Measurements from ENCODE around the gene TCERG1L.
"Not testable (repeated sequence)": the region's sequence is repeated elsewhere in the genome, so short reads cannot be mapped to it uniquely, and the experiment has no call there.

TCERG1L gene

DNA sequence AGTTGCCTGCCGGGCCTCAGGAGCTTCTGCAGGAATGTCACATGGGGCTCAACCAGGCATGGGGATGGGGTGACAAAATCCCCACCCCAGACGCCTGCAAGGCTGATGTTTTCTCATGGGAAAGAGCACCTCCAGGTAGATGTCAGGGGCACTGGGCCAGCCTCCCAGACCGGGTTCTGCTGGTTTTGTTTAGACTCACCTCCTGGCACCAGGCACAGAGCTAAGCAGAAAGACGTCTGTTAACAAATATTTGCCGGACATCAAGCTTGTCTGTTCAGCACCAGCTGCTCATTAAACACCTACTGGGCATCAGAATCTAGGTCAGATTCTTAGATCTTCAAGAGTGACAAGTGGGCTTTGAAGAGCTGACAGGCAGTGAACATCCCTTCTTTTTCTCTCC lies 34.9 kb upstream of the TCERG1L start:
- no peaks in the 10 kb centered on the region for H3K36me3 ChIP-seq (ENCODE audit: control insufficient read depth in 1 of 2, insufficient read depth in 2 of 2, low read length in 2 of 2)
- no peaks in the 10 kb centered on the region for H3K9me3 ChIP-seq (ENCODE audit: control insufficient read depth in 1 of 2, low read length in 2 of 2)
- H3K4me3 ChIP-seq (ENCODE audit: low read depth in 1 of 2, low read length in 2 of 2) = no peak overlapping the region
- no peaks in the 10 kb centered on the region for H3K27me3 ChIP-seq (ENCODE audit: control insufficient read depth in 1 of 2, insufficient read depth in 2 of 2, low read length in 2 of 2)
- no peaks in the 10 kb centered on the region for H3K4me1 ChIP-seq (ENCODE audit: control insufficient read depth in 1 of 2, insufficient read depth in 2 of 2, low read length in 2 of 2)
- H3K27ac ChIP-seq (ENCODE audit: low read depth, low read length) = no peak overlapping the region
- H3K9ac ChIP-seq (ENCODE audit: low read depth in 1 of 2, low read length in 2 of 2) = no peak overlapping the region

DNA sequence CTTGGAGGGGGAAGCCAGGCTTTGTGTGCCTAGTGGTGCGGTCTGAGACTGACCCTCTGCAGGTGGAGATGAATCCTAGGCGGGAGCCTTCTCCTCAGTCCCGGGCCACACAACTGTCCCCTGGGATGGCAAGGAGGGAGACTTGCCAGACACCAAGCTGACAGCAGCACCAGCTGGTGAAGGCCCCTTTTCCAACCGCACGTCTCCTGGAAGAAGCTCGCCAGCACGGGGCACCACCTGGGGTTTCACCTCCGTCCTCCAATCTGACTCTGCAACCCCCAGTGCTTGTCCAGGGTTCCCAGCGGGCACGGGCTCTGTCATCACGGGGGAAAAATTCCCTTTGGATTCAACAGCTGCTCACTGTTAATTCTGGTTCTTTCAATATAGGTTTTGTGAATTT lies 34.2 kb upstream of the TCERG1L start:
- Histone ChIP-seq H3K9ac (ENCODE audit: low read depth in 1 of 2, low read length in 2 of 2) (no peak overlapping the region), H3K4me3 (ENCODE audit: low read depth in 1 of 2, low read length in 2 of 2) (no peak overlapping the region), H3K27ac (ENCODE audit: low read depth, low read length) (no peak overlapping the region), H3K36me3 (ENCODE audit: control insufficient read depth in 1 of 2, insufficient read depth in 2 of 2, low read length in 2 of 2) (no peaks in the 10 kb centered on the region), H3K27me3 (ENCODE audit: control insufficient read depth in 1 of 2, insufficient read depth in 2 of 2, low read length in 2 of 2) (no peaks in the 10 kb centered on the region), H3K4me1 (ENCODE audit: control insufficient read depth in 1 of 2, insufficient read depth in 2 of 2, low read length in 2 of 2) (no peaks in the 10 kb centered on the region), H3K9me3 (ENCODE audit: control insufficient read depth in 1 of 2, low read length in 2 of 2) (no peaks in the 10 kb centered on the region)

- Histone ChIP-seq H3K27ac (ENCODE audit: low read depth, low read length) (no peak overlapping the region), H3K4me1 (ENCODE audit: control insufficient read depth in 1 of 2, insufficient read depth in 2 of 2, low read length in 2 of 2) (no peaks in the 10 kb centered on the region), H3K27me3 (ENCODE audit: control insufficient read depth in 1 of 2, insufficient read depth in 2 of 2, low read length in 2 of 2) (no peaks in the 10 kb centered on the region), H3K4me3 (ENCODE audit: low read depth in 1 of 2, low read length in 2 of 2) (no peak overlapping the region), H3K36me3 (ENCODE audit: control insufficient read depth in 1 of 2, insufficient read depth in 2 of 2, low read length in 2 of 2) (no peaks in the 10 kb centered on the region), H3K9me3 (ENCODE audit: control insufficient read depth in 1 of 2, low read length in 2 of 2) (no peaks in the 10 kb centered on the region), H3K9ac (ENCODE audit: low read depth in 1 of 2, low read length in 2 of 2) (no peak overlapping the region)
Measured at GRCh38 chr10:131344747-131345146, 33.2 kb upstream of the TCERG1L start.

- H3K4me1 ChIP-seq (ENCODE audit: control insufficient read depth in 1 of 2, insufficient read depth in 2 of 2, low read length in 2 of 2) = no peaks in the 10 kb centered on the region
- H3K9ac ChIP-seq (ENCODE audit: low read depth in 1 of 2, low read length in 2 of 2) = no peak overlapping the region
- no peaks in the 10 kb centered on the region for H3K9me3 ChIP-seq (ENCODE audit: control insufficient read depth in 1 of 2, low read length in 2 of 2)
- H3K27me3 ChIP-seq (ENCODE audit: control insufficient read depth in 1 of 2, insufficient read depth in 2 of 2, low read length in 2 of 2) = no peaks in the 10 kb centered on the region
- H3K27ac ChIP-seq (ENCODE audit: low read depth, low read length) = no peak overlapping the region
- H3K4me3 ChIP-seq (ENCODE audit: low read depth in 1 of 2, low read length in 2 of 2) = no peak overlapping the region
- no peaks in the 10 kb centered on the region for H3K36me3 ChIP-seq (ENCODE audit: control insufficient read depth in 1 of 2, insufficient read depth in 2 of 2, low read length in 2 of 2)
Measured at GRCh38 chr10:131337741-131338140, 26.2 kb upstream of the TCERG1L start.

- H3K36me3 ChIP-seq (ENCODE audit: control insufficient read depth in 1 of 2, insufficient read depth in 2 of 2, low read length in 2 of 2) = no peaks in the 10 kb centered on the region
- H3K27ac ChIP-seq (ENCODE audit: low read depth, low read length) = no peak overlapping the region
- no peaks in the 10 kb centered on the region for H3K27me3 ChIP-seq (ENCODE audit: control insufficient read depth in 1 of 2, insufficient read depth in 2 of 2, low read length in 2 of 2)
- H3K4me3 ChIP-seq (ENCODE audit: low read depth in 1 of 2, low read length in 2 of 2) = no peak overlapping the region
- no peak overlapping the region for H3K9ac ChIP-seq (ENCODE audit: low read depth in 1 of 2, low read length in 2 of 2)
- no peaks in the 10 kb centered on the region for H3K9me3 ChIP-seq (ENCODE audit: control insufficient read depth in 1 of 2, low read length in 2 of 2)
- H3K4me1 ChIP-seq (ENCODE audit: control insufficient read depth in 1 of 2, insufficient read depth in 2 of 2, low read length in 2 of 2) = no peaks in the 10 kb centered on the region
Measured at GRCh38 chr10:131332821-131333220, 21.3 kb upstream of the TCERG1L start.

- Histone ChIP-seq H3K4me1 (ENCODE audit: control insufficient read depth in 1 of 2, insufficient read depth in 2 of 2, low read length in 2 of 2) (no peaks in the 10 kb centered on the region), H3K27me3 (ENCODE audit: control insufficient read depth in 1 of 2, insufficient read depth in 2 of 2, low read length in 2 of 2) (peaks cover 6 to 9% of the 10 kb centered on the region in 2 donors)
Measured at GRCh38 chr10:131323880-131324279, 12.4 kb upstream of the TCERG1L start.

GRCh38 chr10:131323025-131323424 lies 11.5 kb upstream of the TCERG1L start:
- H3K4me1 ChIP-seq (ENCODE audit: control insufficient read depth in 1 of 2, insufficient read depth in 2 of 2, low read length in 2 of 2) = no peaks in the 10 kb centered on the region
- H3K27me3 ChIP-seq (ENCODE audit: control insufficient read depth in 1 of 2, insufficient read depth in 2 of 2, low read length in 2 of 2) = peaks cover 6 to 9% of the 10 kb centered on the region in 2 donors

More at GRCh38 chr10:131323880-131324279, 12.4 kb upstream of the TCERG1L start:
- Histone ChIP-seq H3K9me3 (ENCODE audit: control insufficient read depth in 1 of 2, low read length in 2 of 2) (no peaks in the 10 kb centered on the region), H3K4me3 (ENCODE audit: low read depth in 1 of 2, low read length in 2 of 2) (no peak overlapping the region), H3K36me3 (ENCODE audit: control insufficient read depth in 1 of 2, insufficient read depth in 2 of 2, low read length in 2 of 2) (no peaks in the 10 kb centered on the region), H3K27ac (ENCODE audit: low read depth, low read length) (no peak overlapping the region), H3K9ac (ENCODE audit: low read depth in 1 of 2, low read length in 2 of 2) (no peak overlapping the region)

GRCh38 chr10:131322575-131322974 lies 11.1 kb upstream of the TCERG1L start:
- not testable (repeated sequence) for H3K4me1 ChIP-seq (ENCODE audit: control insufficient read depth in 1 of 2, insufficient read depth in 2 of 2, low read length in 2 of 2); H3K27me3 ChIP-seq (ENCODE audit: control insufficient read depth in 1 of 2, insufficient read depth in 2 of 2, low read length in 2 of 2); H3K36me3 ChIP-seq (ENCODE audit: control insufficient read depth in 1 of 2, insufficient read depth in 2 of 2, low read length in 2 of 2); H3K9ac ChIP-seq (ENCODE audit: low read depth in 1 of 2, low read length in 2 of 2); H3K4me3 ChIP-seq (ENCODE audit: low read depth in 1 of 2, low read length in 2 of 2); H3K9me3 ChIP-seq (ENCODE audit: control insufficient read depth in 1 of 2, low read length in 2 of 2); H3K27ac ChIP-seq (ENCODE audit: low read depth, low read length)

More at GRCh38 chr10:131323025-131323424, 11.5 kb upstream of the TCERG1L start:
- no peak overlapping the region for H3K27ac ChIP-seq (ENCODE audit: low read depth, low read length)
- H3K4me3 ChIP-seq (ENCODE audit: low read depth in 1 of 2, low read length in 2 of 2) = no peak overlapping the region
- H3K9ac ChIP-seq (ENCODE audit: low read depth in 1 of 2, low read length in 2 of 2) = no peak overlapping the region
- H3K36me3 ChIP-seq (ENCODE audit: control insufficient read depth in 1 of 2, insufficient read depth in 2 of 2, low read length in 2 of 2) = no peaks in the 10 kb centered on the region
- H3K9me3 ChIP-seq (ENCODE audit: control insufficient read depth in 1 of 2, low read length in 2 of 2) = no peaks in the 10 kb centered on the region

DNA sequence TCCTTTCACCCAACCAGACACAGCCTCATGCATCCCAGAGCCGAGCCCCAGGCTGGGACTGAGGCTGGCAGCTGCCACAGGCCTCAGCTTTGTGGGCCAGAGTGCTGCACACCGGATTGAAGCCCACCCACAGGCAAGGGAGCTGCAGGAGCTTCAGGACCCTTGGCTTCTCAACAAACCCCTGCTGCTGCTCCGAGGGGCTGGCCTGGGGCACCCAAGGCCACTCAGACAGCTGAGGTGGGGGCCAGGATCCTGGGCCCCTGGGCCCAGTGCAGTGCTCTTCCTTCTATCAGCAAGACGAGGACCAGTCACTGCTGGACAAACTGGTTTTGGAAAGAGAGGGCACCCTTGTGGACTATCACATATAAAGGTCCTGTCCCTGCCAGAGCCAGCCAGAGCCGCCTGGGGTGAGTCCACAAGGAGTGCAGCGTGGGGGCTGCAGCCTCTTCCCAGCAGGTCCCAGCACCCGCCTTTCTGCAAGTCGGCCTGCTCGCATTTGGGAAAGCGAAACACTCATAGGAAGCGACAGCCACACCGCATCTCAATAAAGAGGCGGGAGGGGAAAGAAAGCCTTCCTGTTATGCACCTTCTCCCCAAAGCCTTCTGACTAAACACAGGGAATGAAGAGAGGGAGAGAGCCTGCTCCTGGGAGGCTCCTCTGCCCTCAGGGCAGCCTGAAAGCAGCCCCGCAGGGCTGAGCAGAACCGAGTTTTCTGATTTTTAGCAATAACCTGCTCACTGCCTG lies 9.5 kb upstream of the TCERG1L start:
- H3K9me3 ChIP-seq (ENCODE audit: control insufficient read depth in 1 of 2, low read length in 2 of 2) = no peaks in the 10 kb centered on the region
- no peaks in the 10 kb centered on the region for H3K36me3 ChIP-seq (ENCODE audit: control insufficient read depth in 1 of 2, insufficient read depth in 2 of 2, low read length in 2 of 2)
- H3K4me1 ChIP-seq (ENCODE audit: control insufficient read depth in 1 of 2, insufficient read depth in 2 of 2, low read length in 2 of 2) = no peaks in the 10 kb centered on the region
- no peak overlapping the region for H3K27ac ChIP-seq (ENCODE audit: low read depth, low read length)
- H3K4me3 ChIP-seq (ENCODE audit: low read depth in 1 of 2, low read length in 2 of 2) = no peak overlapping the region
- peaks cover 6 to 9% of the 10 kb centered on the region in 2 donors for H3K27me3 ChIP-seq (ENCODE audit: control insufficient read depth in 1 of 2, insufficient read depth in 2 of 2, low read length in 2 of 2)
- H3K9ac ChIP-seq (ENCODE audit: low read depth in 1 of 2, low read length in 2 of 2) = no peak overlapping the region

DNA sequence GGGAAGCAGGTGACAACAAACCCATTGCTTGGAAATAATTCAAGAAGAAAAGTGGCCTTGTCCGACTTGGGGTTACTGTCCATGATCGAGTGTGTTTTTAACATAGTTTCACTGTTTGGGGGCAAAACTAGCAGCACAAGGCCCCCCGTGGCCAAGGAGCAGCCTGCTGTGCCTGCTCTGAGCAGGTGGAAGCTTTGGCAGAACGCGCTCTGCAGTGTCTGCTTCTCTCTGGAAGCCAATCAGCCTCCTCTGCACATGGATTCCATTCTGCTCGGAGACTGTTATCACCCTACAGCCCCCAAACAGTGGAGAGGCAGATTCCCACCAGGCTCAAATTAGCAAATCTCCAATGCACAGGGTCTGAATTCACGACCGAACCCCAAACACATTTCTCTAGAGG lies 7.3 kb upstream of the TCERG1L start:
- H3K4me1 ChIP-seq (ENCODE audit: control insufficient read depth in 1 of 2, insufficient read depth in 2 of 2, low read length in 2 of 2) = no peaks in the 10 kb centered on the region
- no peaks in the 10 kb centered on the region for H3K36me3 ChIP-seq (ENCODE audit: control insufficient read depth in 1 of 2, insufficient read depth in 2 of 2, low read length in 2 of 2)
- H3K9me3 ChIP-seq (ENCODE audit: control insufficient read depth in 1 of 2, low read length in 2 of 2) = no peaks in the 10 kb centered on the region
- H3K27ac ChIP-seq (ENCODE audit: low read depth, low read length) = no peak overlapping the region
- peaks cover 2 to 9% of the 10 kb centered on the region in 2 donors for H3K27me3 ChIP-seq (ENCODE audit: control insufficient read depth in 1 of 2, insufficient read depth in 2 of 2, low read length in 2 of 2)
- no peak overlapping the region for H3K4me3 ChIP-seq (ENCODE audit: low read depth in 1 of 2, low read length in 2 of 2)
- H3K9ac ChIP-seq (ENCODE audit: low read depth in 1 of 2, low read length in 2 of 2) = no peak overlapping the region

Data from duodenal mucosa (tissue), 2 donors.